NCI-H2107 treated with DMSO at 0.1 percent for 48 hours (cell line): ENCODE data around the gene TOX2.

ENCODE experiments used
- DNase-seq: peaks from one replicate; lab custom pipeline; 2025; ENCODE audit not compliant: unreplicated experiment; lab: John Stamatoyannopoulos, UW

The TOX2 gene

DNA sequence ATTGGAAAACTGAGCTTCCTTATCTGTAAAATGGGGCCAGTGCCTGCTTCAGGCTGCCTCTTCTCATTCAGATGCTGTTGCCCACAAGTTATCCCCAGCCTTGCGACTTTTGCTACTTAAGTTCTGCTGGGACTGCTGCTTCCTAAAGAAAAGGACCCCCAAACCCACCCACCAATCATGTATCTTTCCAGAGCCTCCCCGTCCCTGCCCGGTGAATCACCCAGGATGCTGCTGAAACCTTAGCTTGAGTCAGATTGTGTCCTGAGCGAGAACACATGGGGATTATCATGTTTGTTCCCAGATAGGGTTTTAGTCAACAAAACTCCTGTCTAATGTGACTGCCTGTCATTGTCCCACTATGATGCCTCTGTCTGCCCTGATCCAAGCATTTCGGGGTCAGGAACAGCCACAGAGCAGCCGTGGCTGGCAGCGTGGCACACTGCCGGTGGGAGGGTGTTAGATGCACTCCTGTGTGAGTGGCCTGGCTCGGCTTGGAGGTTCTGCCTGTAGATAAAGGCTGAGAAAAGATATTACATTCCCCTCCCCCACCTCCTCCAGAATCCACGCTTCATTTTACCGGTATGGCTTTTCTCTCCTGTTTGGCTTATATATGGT is 79.9 kb downstream of the TOX2 start:
- no peak for DNase-seq

DNA sequence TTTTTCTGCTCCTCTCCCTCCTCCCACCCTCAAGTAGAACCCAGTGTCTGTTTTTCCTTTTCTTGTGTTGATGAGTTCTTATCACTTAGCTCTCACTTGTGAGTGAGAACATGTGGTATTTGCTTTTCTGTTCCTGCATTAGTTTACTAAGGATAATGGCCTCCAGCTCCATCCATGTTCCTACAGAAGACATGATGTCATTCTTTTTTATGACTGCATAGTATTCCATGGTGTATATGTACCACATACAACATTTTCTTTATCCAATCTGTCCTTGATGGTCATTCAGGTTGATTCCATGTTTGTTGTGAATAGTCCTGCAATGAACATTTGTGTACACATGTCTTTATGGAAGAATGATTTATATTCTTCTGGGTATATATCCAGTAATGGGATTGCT is 81.0 kb downstream of the TOX2 start:
- no peak for DNase-seq

DNA sequence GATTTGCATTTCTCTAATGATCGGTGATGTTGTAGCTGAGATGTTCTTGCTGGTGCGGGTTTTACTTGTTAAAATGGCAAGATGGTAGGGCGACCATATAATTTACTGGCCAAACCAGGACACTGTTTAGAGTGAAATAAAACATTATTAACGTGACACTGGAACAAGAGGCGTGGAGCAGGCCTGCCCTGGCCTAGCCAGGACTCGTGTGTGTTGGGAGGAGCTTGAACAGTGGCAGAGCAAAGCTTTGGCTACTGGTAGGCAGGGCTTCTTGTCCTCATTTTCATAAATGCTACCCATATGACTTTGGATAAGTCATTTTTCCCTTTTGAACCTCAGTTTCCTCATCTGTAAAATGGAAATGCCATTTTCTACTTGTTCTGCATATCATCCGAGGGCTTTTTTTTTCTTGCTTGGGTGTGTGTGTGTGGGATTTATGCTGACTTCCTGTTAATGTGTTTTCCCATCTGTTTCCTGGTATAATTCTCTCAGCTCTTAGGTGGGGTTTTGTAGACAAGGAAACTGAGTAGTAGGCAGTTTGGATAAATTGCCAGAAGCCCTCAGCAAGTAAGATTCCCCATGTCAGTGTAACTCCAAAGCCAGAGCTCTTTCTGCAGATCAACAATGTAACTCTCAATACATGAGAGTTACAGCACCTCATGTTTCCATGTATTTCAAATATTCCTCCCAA is 81.7 kb downstream of the TOX2 start:
- DNase-seq = no peak

DNA sequence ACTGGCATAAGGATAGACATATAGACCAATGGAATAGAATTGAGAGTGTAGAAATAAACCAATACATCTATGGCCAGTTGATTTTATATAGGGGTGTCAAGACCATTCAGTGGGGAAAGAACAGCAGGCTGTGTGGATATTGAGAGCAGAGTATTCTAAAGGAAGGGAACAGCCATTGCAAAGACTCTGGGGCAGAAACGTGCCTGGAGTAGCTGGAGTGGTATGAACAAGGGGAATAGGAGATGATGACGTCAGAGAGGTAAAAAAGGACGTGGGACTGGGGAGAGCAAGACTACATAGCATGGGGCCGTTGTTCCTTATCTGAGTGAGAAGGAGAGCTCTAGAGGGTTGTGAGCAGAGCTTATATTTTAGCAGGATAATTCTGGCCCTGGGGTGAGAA is 85.2 kb downstream of the TOX2 start:
- no peak for DNase-seq

DNA sequence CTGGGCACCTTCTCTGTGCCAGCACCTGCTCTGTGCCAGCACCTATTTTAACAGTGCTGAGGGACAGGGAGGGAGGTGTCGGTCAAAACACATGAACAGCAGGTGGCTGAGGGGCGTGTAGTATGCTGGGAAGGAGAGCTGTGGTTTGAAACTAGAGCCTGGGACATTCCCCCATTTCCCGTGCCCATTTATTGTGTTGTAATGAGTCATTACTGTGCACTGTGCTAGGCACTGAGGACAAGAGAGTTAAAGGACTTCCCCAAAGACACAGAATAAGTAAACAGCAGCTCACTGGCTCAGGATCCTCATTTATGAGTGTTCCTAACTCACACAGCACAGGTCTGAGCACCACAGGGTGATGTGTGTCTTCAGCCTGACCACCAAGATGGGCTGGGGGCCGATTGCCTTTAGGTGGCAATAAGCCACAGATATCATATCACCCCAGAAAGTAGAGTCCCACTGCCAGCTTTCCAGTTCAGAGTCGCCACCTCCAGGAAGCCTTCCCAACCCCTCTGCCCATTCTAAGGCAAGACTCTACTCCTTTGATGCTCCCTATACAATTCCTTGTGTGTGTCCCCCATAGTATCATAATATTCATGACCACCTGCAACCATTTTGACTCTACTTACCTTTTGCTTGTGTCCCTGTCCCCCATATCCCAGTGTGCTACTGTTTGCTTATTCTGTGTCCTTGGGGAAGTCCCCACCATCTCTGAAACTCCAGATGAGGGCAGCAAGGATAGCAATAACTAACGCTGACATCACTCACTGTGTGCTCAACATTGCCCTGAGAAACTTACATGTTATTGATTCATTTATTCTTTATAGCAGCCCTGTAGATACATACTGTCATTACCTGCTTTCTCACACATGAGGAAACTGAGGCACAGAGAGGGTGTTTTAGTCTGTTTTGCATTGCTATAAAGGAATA is 87.3 kb downstream of the TOX2 start:
- DNase-seq = peak; percentile 28

DNA sequence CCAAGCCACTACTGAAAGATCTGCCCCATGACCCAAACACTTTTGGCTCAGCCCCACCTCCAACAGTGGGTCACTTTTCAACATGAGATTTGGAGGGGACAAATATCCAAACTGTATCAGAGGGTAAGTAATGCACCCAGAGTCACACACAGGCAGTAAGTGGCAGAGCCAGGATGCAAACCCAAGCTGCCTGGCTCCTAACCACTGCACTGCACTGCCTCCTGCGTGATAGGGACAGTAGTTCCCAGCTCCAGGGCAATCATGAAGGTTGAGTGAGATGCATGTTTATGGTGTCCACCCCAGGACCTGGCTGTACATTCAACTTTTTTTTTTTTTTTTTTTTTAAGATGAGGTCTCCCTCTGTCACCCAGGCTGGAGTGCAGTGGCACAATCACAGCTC is 88.2 kb downstream of the TOX2 start:
- DNase-seq = no peak

DNA sequence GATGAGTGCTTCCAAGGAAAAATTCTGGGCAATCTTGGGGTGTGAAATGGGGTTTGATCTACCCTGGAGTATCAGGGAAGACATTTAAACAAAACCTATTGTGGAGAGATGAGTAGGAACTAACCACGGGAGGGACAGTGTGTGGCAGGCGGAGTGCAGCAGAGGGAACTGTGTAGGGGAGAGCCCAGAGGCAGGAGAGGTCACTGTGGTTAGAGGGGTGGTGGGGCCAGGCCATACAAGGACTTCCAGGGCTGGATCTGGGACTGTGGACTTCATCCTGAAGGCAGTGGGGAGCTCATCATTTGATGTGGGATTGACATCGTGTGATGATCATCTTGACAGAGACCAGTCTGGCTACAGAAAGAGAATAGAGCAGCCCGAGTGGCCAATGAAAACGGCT is 89.0 kb downstream of the TOX2 start:
- no peak for DNase-seq

DNA sequence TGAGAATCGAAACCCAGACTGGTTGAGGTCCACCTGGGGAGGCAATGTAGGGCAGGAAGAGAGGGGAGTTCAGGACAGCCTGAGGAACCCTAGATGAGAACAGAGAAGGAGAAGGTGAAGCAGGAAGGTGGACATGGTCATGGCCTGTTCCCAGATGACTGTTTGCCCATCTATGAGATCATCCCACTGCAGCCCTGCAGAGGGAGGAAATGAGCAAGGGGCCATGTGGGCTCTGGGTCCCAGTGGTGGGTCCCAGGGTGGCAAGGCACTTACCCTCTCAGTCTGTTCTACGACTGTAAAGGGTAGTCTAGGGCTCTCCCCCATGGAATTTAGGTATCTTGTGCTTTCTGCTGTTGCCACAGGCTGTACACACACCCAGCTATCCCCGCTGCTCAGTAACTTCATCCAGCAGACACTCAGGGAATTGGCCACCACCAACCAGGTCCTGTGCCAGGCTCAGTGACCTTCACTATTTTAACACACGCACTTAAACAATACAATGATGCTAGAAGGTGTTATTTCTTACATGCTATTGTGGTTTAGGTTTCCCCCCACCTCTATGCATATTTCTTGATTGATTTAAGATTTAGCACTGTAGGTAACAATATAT is 89.8 kb downstream of the TOX2 start:
- DNase-seq = no peak

DNA sequence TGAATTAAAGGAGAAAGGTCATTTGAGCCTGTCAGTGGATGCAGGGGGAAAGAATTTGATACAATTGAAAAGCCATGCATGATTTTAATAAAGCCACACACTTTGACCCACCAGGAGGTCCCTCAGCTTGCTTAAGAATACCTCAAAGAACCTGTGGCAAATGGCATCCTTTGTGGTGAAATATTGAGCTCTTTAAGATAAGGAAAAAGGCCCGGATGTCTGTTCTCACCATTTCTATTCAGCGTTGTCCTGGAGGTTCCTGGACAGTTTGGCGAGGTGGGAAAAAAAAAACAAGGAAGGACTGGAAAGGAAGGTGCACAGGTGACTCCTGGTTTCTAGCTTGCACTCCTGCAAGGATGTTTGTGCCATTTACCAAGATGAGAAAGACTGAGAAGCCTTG is 91.0 kb downstream of the TOX2 start:
- DNase-seq = no peak

DNA sequence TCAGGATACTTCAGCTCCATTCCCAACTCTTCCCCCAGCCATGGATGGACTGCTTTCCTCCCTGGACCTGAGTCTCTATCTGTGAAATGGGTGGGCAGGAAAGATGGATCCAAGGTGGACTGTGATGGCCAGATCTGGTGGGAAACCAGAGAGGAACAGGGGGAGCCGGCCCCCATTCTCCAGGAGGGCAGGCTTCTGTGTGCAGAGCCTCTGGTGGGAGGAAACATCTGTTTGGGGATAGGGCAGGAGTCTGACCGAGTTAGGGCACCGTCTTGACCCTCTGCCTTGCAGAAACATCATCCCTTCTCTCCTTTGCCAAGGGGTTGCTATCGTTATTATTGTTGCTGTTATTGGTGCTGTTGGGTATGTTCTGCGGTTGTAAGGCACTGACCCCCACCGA is 91.5 kb downstream of the TOX2 start:
- DNase-seq = no peak

DNA sequence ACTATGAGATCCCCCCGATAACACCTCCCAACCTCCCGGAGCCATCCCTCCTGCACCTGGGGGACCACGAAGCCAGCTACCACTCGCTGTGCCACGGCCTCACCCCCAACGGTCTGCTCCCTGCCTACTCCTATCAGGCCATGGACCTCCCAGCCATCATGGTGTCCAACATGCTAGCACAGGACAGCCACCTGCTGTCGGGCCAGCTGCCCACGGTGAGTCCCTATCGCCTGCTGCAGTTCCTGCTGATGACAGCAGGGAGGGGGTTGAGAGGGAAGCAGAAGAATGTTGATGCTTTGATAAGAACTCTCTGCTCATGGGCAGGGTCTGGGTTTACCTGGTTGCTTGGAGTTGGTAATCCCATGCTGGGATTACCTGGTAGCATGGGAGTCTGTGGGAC is 91.9 kb downstream of the TOX2 start:
- no peak for DNase-seq

DNA sequence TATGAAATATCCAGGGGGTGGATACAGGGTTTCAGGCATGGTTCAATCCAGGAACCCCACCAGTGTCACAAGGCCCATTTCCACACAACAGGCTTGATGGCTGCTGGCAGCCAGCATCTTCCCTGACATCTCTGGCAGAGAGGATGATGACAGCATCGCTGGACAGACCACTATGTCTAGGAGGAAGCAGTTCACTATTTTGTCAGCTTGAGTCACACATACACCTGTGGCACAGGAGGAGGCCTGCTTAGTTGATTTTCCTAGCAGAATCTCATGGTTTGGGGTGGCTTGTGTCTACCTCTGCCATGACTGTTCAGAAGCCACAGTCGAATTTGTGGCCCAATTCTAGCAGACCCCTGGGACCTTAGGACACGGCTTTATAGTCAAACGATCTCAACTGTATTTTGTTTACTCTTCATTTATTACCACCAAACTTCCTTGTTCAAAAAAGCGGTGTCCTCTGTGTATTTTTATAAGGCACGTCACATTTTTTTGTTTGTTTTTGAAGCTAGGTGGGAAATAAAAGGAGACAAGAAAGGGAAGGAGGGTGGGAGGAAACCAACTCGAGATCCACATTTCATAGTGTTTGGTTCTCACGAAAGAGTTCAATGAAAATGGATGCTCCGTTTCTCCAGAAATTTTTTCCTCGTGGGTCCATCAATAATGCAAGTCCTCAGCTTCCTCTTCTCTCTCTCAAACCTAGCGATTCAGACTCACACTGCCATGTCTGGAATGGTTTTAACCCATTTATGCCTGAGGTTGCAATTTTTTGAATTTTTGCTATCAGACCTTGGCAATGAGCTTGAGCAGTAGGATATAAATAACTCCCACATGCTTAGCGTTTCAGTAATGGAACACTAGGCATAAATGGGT is 94.4 kb downstream of the TOX2 start:
- peak; percentile 34 for DNase-seq

DNA sequence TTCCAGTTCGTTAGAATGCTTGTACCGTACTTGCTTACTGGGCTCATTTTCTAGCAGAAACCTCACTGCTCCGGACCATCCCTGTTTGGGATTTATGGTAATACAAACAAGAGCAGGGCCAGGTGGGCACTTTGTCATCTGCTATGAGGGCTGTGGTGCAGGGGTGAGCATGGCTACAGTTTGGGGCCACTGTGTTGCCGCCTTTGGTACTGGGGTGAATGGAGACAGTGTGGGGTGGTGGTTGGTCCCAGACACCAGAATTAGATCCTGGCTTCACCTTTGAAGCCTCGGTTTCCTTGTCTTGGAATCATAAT is 95.0 kb downstream of the TOX2 start:
- no peak for DNase-seq

DNA sequence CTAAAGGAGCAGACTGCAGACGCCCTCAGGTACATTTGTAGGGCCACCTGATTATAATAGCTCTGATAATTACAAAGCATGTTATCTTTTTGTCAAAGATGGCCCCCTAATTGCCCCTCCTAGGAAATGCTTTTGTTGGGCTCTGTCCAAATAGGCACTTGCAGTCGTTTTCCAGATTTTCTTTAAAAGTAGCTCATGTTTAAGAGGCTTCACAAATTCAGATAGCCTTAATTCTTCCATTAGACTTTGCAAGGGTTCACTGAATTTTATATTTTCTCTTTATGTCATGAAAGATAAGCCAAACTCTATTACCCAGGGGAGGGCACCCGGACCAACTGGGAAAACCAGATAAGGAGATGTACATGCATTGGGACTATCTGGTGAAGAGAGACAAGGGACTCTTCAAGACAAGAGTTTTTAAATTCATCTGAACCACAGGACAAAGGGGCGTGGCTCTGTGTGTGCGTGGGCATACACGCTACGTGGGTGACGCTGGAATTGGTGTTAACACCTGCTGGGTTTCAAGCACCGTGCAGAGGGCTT is 95.6 kb downstream of the TOX2 start:
- DNase-seq = no peak

DNA sequence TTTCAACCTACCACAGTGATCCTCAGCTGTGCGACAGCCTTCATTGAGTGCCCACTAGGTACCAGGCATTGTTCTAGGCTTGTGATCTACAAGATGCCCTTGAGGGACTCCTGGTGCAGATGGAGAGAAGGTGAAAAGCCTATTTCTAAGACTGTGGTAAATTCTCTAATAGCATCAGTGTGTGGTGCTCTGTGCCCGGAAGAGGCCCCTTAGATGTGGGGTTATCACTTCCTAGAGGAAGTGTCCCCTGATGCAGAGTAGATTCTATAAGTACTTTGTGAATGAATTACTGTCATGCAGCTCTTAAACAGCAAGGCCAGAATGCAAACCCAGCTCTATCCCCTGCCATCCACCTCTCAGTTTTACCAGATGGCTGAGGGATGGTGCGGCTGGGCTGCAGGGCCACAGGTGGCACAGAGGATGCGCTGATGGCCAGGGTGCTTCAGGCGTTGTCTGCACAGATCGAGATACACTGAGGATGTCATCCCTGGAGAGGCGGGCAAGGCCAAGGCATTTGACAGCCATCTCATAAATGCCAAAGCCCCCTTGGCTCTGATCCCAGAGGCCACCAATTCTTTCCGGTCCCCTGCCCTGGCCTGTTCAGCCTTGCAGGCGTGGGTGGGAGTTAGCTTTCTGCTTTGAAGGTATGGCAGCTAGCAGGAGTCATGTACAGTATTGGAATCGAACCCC is 96.7 kb downstream of the TOX2 start:
- no peak for DNase-seq

DNA sequence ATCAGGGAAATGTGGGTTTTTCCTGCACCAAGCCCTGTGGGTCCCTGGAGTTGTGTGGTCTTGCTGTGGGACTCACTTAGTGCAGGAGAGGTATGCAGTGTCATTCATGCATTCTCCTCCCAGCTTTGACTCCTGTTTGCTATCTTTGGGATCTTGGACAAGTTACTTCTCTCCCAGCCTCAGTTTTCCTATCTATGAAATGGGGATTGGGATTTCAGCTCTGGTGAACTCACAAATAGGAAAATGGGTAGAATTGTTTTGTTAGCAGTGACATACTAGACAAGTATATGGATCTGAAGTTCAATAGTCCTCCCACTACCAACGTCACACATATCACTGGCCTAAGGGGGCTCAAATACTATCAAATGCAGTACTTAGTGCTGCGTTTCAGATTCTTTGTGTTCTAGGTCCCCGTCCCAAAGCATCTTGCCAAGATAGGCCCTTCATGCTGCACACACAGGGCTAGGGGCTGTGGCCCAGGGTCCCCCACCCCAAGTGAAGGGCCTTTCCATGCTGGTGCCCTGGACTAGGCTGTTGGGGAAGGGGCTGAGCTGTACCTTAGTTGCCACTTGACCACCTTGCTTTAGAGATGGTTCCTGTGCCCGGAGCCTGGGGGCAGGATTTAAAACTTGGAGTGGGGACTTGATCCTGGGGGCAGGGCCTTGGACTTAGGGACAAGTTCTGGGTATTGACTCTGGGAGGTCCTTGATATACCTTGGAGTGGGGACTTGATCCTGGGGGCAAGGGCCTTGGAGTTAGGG is 98.0 kb downstream of the TOX2 start:
- DNase-seq = no peak

DNA sequence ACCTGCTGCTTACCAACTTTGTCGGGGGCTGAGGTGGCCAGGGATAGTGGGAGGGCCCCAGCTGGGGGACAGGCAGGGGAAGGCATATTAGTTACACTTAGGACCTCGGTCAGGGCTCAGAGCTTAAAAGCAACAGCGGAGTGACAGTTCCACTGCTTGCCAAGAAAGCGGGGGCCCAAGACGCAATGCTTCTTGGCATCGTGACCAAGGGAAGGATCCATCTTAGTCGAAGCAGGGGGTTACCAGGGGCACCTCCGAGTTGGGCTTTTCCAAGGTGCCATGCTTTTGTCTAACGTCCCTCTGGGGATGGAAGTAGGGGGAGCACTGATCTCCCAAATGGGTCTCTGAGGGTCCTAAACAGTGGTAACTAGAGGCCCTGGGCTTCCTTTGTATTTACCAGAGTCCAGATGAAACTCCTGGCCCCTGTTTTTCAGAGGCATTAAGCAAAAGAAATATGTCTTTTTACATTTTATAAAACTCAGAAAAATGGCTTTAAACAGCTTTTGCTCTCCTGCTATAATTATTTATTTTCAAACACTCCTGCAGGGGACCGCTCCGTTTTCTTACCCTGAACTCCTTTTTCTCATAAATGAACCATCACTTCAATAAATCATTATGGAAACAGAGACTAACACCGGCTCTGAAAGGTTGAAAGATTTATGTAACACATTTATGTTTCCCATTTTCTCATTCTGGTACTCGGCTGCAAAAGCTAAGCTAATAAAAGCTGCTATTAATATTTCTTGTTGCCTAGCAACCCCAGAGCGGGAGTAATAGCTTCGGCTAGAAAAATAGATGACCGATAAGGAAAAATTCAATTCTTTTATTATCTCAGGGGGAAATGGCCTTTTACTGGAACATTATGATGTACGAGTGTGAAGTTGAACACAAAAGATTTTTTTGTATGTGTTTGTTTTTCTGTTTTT is 100.4 kb downstream of the TOX2 start:
- DNase-seq = no peak

DNA sequence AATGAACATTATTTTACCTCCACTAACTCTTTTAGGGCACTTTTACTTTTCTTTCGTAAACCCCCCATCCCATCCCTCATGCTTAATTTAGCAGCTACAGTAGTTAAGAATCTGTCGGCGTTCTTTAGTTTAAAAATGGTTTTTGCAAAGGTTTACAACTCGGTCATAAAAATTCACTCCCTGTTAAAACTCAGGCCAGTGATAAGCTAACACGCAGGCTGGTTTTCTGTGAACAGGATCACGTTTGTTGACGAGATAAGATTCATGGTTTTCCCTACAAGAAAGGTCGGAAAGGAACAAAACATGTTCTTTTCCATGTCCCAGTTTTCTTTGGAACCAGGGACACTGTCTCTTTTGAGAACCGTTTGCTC is 101.1 kb downstream of the TOX2 start:
- no peak for DNase-seq
